Keratinocyte (primary cell): Measurements from ENCODE around the gene ZMYND19. TPM values are rescaled to one million over a fixed set of nuclear protein-coding genes. Genes with fewer than 3 reads are reported as not detected.

Source experiments
- DNase-seq: peaks from one replicate; pipeline ENCODE4 v3.0.0-alpha.2; 2011; ENCODE audit warnings: low read depth, missing footprints, low spot score
- FAIRE-seq: peaks from 2 replicates; lab custom pipeline; 2011; peaks lifted over from hg19 to GRCh38; lab: Jason Lieb, UNC
- H2AFZ ChIP-seq: 2 replicates; pipeline ENCODE4 v1.6.0; 2012; ENCODE audit warnings: low read length, control low read depth, inconsistent platforms; ENCODE audit not compliant: control insufficient read depth
- H3K27ac ChIP-seq: 2 replicates; pipeline ENCODE4 v1.5.1; 2011; ENCODE audit warnings: low read length; ENCODE audit not compliant: control insufficient read depth, insufficient read depth
- H3K27me3 ChIP-seq: 3 replicates; pipeline ENCODE4 v1.6.0; 2011; ENCODE audit warnings: low read length; ENCODE audit not compliant: control insufficient read depth, insufficient read depth; ENCODE audit errors: extremely low read depth
- H3K36me3 ChIP-seq, 2 experiments: 2 replicates in 1 of 2; 3 replicates in 1 of 2; pipeline ENCODE4 v1.5.1; 2011; ENCODE audit warnings: low read length in 2 of 2, mild to moderate bottlenecking in 1 of 2; ENCODE audit not compliant: control insufficient read depth in 2 of 2, insufficient read depth in 2 of 2; ENCODE audit errors: extremely low read depth in 1 of 2
- H3K4me1 ChIP-seq: 3 replicates; pipeline ENCODE4 v1.5.1; 2011; ENCODE audit warnings: low read length; ENCODE audit not compliant: control insufficient read depth, insufficient read depth; ENCODE audit errors: extremely low read depth
- H3K4me2 ChIP-seq: 3 replicates; pipeline ENCODE4 v1.6.0; 2011; ENCODE audit warnings: low read depth, low read length; ENCODE audit not compliant: control insufficient read depth, insufficient read depth; ENCODE audit errors: extremely low read depth
- H3K4me3 ChIP-seq, 3 experiments: fragments of 200-600 bp in 1 of 3; sonication (generic) in 1 of 3; 2 replicates in 2 of 3; 3 replicates in 1 of 3; pipeline ENCODE4 v1.5.1; 2011 to 2016; ENCODE audit warnings: low read length in 3 of 3, mild to moderate bottlenecking in 3 of 3, control low read depth in 2 of 3, inconsistent platforms in 1 of 3, low read depth in 1 of 3, mixed read lengths in 1 of 3, mixed run types in 1 of 3, moderate library complexity in 1 of 3; ENCODE audit not compliant: control insufficient read depth in 2 of 3, insufficient read depth in 2 of 3; ENCODE audit errors: extremely low read depth in 1 of 3
- H3K79me2 ChIP-seq: 2 replicates; pipeline ENCODE4 v1.6.0; 2012; ENCODE audit warnings: low read length; ENCODE audit not compliant: control insufficient read depth, insufficient read depth
- H3K9ac ChIP-seq: 3 replicates; pipeline ENCODE4 v1.6.0; 2011; ENCODE audit warnings: low read length; ENCODE audit not compliant: control insufficient read depth, insufficient read depth; ENCODE audit errors: extremely low read depth
- H3K9me1 ChIP-seq: 3 replicates; pipeline ENCODE4 v1.6.0; 2011; ENCODE audit warnings: low read length; ENCODE audit not compliant: control insufficient read depth, insufficient read depth; ENCODE audit errors: extremely low read depth
- H3K9me3 ChIP-seq: 2 replicates; pipeline ENCODE4 v1.5.1; 2012; ENCODE audit warnings: low read depth, low read length; ENCODE audit not compliant: control insufficient read depth
- H4K20me1 ChIP-seq: 3 replicates; pipeline ENCODE4 v1.6.0; 2011; ENCODE audit warnings: low read length; ENCODE audit not compliant: control insufficient read depth, insufficient read depth; ENCODE audit errors: extremely low read depth
- EZH2 ChIP-seq: IDR thresholded peaks from one replicate; pipeline ENCODE4 v1.6.1; 2012; ENCODE audit warnings: inconsistent platforms, mild to moderate bottlenecking, low read length, moderate library complexity
- dilution Hi-C: fragments of 300-500 bp; cut with MboI; formaldehyde crosslinking; loops from one replicate; pipeline ENCODE4 v1.7.0; 2020; ENCODE audit warnings: low sequenced_read_pairs; ENCODE audit not compliant: extremely low pct_ligation_motif_present
- polyA plus RNA-seq, 5 experiments: library from polyadenylated mRNA; depleted of rRNA in 3 of 5; stranded (reverse) in 3 of 5; stranded (forward) in 1 of 5; unstranded in 1 of 5; fragments of >200 nt; gene quantifications; 1 replicate in 1 of 5; 2 replicates in 3 of 5; 3 replicates in 1 of 5; pipeline versions ENCODE4 v1.2.1 to v1.2.3, GENCODE V29; 2011 to 2012; ENCODE audit warnings: missing spikeins in 2 of 5, low read depth in 1 of 5, low replicate concordance in 1 of 5
- TF ChIP-seq, protein P1 (sequence below), 3 experiments: IDR thresholded peaks in 1 of 3; conservative IDR thresholded peaks in 1 of 3; optimal IDR thresholded peaks in 1 of 3; 2 replicates in 2 of 3; 3 replicates in 1 of 3; pipeline versions ENCODE3 to v1.5.1; 2011; ENCODE audit warnings: low read length in 3 of 3, mild to moderate bottlenecking in 3 of 3, moderate library complexity in 2 of 3, control low read depth in 1 of 3, inconsistent platforms in 1 of 3; ENCODE audit not compliant: insufficient read depth in 2 of 3; ENCODE audit errors: extremely low read depth in 1 of 3

Gene ZMYND19
- polyA plus RNA-seq, 1 donor (not counting 4 experiments of a cell fraction or from before 2014, with no cell fraction given): 25.8 TPM

DNA sequence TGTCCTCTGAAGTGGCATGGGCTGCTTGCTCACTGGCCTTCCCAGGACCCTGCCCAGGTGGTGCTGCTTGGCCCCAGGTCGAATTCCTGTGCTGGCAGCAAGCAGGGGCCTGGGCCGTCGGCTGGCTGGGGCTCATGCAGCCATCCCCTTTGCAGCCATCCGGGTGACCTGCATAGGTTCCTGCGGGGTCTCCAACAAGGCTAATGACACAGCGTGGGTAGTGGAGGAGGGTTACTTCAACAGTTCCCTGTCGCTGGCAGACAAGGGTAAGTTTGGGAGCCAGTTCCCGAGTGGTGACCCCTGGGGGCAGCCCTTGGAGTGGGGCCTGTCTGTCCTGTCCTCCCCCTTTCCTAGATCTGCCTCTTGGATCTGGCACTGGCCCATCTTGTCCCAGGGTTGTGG, 22.4 kb upstream of the ZMYND19 start:
- DNase-seq (no peak), FAIRE-seq (peak; percentile 43)
- Histone ChIP-seq H4K20me1 (no peaks in the 10 kb centered on the region), H3K4me1 (peaks cover 42% of the 10 kb centered on the region), H3K27me3 (no peaks in the 10 kb centered on the region), H3K9ac (peak overlapping the region; percentile 96), H2AFZ (no peak overlapping the region), H3K79me2 (peaks cover 65% of the 10 kb centered on the region), H3K36me3 (peaks cover 12 to 27% of the 10 kb centered on the region in 2 experiments), H3K4me3 (peak overlapping the region; percentile 42 to 76 (median 62)), H3K27ac (peak overlapping the region; percentile 100), H3K9me3 (no peaks in the 10 kb centered on the region), H3K9me1 (no peaks in the 10 kb centered on the region), H3K4me2 (peak overlapping the region; percentile 99)
- TF ChIP-seq EZH2: no peak
- TF ChIP-seq, protein P1, sequence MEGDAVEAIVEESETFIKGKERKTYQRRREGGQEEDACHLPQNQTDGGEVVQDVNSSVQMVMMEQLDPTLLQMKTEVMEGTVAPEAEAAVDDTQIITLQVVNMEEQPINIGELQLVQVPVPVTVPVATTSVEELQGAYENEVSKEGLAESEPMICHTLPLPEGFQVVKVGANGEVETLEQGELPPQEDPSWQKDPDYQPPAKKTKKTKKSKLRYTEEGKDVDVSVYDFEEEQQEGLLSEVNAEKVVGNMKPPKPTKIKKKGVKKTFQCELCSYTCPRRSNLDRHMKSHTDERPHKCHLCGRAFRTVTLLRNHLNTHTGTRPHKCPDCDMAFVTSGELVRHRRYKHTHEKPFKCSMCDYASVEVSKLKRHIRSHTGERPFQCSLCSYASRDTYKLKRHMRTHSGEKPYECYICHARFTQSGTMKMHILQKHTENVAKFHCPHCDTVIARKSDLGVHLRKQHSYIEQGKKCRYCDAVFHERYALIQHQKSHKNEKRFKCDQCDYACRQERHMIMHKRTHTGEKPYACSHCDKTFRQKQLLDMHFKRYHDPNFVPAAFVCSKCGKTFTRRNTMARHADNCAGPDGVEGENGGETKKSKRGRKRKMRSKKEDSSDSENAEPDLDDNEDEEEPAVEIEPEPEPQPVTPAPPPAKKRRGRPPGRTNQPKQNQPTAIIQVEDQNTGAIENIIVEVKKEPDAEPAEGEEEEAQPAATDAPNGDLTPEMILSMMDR (optimal IDR thresholded peaks at IDR 0.05 in 1 of 3, IDR thresholded peaks at IDR 0.05 in 1 of 3, conservative IDR thresholded peaks at IDR 0.05 in 1 of 3; ENCODE audit: extremely low read depth in 1 of 3, insufficient read depth in 2 of 3, low read length in 3 of 3): no peak
- dilution Hi-C loops: no loop called here

GRCh38 chr9:137611623-137612609, 21.6 kb upstream of the ZMYND19 start:
- H3K27ac ChIP-seq: peak overlapping the region; percentile 100
- TF ChIP-seq, protein P1 (optimal IDR thresholded peaks at IDR 0.05 in 1 of 3, IDR thresholded peaks at IDR 0.05 in 1 of 3, conservative IDR thresholded peaks at IDR 0.05 in 1 of 3; ENCODE audit: extremely low read depth in 1 of 3, insufficient read depth in 2 of 3, low read length in 3 of 3): no peak
- no peak for TF ChIP-seq EZH2
- no peaks in the 10 kb centered on the region for H4K20me1 ChIP-seq
- peak; percentile 99 for FAIRE-seq
- peak overlapping the region; percentile 64 for H2AFZ ChIP-seq
- H3K36me3 ChIP-seq: peaks cover 12 to 23% of the 10 kb centered on the region in 2 experiments
- H3K4me2 ChIP-seq: peak overlapping the region; percentile 99
- H3K4me1 ChIP-seq: peaks cover 42% of the 10 kb centered on the region
- H3K9me1 ChIP-seq: no peaks in the 10 kb centered on the region
- peak overlapping the region; percentile 96 for H3K9ac ChIP-seq
- H3K4me3 ChIP-seq: peak overlapping the region; percentile 42 to 76 (median 62)
- dilution Hi-C loops: no loop called here
- no peaks in the 10 kb centered on the region for H3K27me3 ChIP-seq
- H3K9me3 ChIP-seq: no peaks in the 10 kb centered on the region
- DNase-seq: peak; percentile 94
- H3K79me2 ChIP-seq: peaks cover 68% of the 10 kb centered on the region
